ENCODE results near the gene MEF2D.

MEF2D gene

DNA sequence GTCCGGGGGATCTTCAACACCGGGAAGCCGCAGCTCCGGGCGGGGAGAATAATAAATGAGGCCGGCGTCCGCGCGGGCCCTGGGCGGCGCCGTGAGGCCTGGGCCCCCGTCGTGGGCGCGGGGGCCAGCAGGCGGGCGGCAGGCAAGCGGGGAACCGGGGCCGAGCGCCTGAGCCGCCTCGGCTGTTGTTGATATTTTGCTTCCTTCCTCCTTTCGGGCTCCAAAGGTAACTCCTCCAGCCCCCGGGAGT lies at the start of gene MEF2D:
Gene MEF2D (minus strand): TSS at position 233 of the 250 bp plus-strand sequence. CDS start 17,483 bp downstream, outside the sequence.
- DNase-seq = no peak

DNA sequence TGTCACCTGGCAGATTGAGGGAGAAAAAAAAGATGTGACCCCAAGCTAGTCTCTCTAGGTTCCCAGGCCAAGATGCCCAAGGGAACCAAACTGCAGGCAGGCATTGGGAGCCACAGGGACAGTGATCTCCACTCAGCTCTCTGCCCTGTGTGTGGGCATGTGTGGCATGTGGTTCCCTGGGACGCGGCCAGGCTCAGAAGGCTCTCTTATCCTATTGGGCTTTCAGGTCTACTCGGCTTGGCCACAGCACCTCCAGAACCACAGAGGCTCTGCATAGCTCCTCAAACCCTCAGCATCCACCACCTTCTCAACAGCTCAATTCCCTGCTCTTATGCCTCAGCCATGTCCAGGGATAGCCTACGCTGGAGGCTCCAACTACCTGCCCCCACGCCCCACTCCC lies 49.8 kb upstream of the MEF2D start:
- DNase-seq = no peak

DNA sequence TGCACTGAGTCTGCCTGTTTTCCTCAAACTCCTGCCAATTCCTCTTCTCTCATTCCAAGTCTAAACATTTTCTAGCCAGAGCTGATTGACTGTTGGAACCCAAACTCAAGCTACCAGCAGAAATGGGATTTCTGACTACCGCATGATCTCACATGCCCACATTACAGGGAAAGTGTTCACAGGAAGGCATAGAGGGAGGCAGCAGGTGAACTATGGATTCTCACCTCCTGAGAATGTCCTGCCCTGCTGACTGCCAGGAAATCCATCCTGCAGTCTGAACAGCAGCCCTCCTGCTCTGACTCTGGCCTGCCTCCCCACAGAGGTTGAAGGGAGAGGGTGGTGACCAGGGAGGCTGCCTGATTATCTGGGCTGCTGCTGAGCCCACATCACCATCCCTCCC lies 49.3 kb upstream of the MEF2D start:
- DNase-seq = no peak

DNA sequence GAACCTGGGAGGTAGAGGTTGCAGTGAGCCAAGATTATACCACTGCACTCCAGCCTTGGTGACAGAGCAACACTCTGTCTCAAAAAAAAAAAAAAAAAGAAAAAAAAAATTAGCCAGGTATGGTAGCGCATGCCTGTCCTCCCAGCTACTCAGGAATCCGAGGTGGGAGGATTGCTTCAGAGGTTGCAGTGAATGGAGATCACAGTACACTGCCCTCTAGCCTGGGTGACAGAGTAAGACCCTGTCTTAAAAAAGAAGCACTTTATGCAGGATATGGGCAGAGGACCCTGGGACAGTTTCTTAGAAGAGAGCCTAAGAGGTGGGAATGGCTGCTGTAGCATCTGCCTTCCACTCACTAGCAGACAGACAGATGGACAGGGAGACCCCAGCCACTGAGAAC lies 48.8 kb upstream of the MEF2D start:
- no peak for DNase-seq

DNA sequence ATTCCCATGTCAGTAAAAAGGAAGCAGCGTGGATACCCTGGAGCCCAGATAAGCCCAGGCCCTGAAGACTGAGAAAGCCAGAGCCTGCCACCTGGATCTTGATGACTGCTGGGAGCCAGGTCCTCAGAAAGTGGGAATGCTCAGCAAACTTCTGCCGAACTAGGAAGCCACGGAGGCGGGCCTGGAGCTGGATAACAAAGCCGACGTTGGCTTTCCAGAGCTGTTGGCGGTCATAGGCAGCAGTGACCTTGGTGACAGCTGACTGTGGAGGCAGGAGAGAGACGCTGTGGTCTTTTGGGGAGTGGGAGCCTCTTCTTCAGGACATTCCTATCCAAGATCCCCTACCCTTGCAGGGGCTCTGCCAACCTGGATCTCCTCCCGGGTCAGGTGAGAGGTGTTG lies 47.4 kb upstream of the MEF2D start:
- DNase-seq = no peak

DNA sequence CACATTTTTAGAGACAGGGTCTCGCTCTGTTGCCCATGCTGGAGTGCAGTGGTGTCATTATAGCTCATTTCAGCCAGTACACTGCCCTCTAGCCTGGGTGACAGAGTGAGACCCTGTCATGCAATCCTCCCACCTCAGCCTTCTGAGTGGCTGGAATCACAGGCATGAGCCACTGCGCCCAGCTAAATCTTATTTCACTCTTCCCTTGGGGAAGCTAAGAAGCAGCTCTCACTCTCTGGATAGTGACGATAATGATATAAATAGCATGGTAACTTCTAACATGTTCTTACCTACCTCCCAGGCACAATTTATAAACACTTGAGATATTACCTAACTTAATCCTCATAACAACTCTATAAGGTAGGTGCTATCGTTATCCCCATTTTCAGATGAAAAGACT lies 46.9 kb upstream of the MEF2D start:
- DNase-seq = no peak

DNA sequence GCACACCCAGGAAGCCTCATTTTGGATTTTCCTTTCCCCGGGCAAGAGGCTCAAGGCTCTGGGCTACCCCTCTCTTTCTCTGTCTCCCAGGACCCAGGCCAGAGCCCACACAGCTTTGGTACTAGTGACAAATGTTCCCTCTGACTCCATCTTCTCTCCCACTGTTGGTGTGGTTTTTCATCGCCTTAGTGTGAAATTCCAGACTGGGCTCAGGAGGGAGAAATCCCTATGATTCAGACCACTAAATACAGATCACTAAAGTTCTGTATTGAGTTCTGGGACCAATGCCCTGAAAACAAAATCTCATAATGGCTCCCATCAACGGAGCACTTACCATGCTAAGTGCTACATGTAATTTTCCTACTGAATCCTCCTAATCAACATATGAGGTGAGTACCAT lies 45.7 kb upstream of the MEF2D start:
- no peak for DNase-seq

DNA sequence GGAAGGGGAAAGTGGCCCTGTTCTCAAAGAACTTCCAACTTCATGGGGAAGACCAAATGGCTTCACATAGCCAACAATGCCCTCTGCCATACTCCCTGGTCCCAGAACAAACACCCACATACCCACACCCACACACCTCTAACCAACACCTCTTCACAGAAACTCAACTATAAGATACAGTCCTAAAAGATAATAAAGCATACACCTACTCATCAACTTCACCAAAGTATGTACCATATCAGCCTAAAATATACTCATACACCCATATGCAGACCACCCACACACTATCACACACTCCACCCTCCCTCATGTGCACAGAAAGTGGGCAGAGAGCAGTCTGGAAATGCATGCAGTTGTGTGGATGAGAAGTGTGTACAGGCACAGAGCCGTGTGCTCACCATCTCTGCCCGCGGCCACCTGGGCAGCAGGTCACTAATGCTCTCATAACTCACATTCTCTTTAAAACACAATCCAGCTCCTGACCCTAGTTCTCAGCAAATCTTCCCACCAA lies 44.1 kb upstream of the MEF2D start:
- DNase-seq = no peak

DNA sequence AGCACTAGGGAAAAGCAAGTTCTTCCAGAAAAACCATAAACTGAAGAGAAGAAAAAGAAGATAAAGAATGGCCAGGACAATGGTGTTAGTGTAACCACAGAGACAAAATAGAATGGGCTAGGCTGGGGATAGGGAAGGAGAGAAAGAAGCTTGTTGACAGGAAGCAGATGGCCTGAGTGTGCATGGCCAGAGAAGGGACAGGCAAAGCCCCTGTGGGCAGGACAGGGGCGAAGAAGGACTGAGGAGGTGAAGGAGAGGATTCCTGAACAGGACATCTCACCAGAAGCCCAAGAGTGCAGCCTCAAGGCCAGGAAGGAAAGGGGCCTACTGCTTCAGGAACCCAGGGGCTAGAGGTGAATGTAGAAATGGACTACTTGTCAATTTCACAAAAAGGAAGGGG lies 42.5 kb upstream of the MEF2D start:
- DNase-seq = no peak

DNA sequence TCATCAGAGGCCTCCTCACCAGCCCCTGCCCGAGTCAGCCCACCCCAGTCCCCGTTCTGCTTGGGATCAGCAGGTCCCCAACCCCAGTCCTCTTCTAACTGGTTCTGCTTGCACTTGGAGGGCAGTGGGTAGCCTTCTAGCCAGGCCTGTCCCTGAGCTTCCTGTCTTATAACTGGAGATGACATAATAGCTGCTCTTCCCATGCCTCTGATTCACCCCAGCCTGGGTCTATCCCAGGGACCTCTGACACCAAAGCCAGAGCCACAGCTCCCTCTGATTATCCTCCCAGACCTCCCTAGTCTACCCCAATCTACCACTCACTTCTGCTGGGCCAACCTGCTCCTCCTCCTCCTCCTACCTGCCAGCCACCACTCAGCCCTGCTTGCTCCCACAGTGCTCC lies 40.4 kb upstream of the MEF2D start:
- no peak for DNase-seq

DNA sequence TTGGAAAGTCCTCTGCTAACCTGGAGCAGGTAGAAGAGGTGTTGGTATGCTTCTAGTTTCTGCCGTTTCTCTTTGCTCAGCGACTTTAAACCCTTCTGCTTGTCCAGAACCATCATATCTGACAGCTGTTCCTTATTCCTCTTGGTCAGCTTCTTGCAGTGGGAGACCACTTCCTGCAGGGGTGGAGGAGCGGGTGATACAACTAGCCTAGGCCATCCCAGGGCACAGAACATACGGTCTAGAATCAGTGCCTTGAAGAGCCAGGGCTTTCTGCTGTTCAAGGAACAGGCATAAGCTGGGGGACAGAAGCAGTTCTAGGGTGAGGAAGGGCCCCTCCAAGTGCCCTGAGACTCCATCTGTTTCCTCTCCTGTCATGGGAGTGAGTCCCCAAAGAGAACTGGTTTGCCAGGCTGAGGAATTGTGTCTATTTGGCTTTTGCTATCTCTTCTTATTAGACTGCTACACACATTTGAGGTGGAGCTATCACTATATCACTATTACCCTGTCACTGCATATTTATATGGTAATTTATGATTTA lies 39.3 kb upstream of the MEF2D start:
- DNase-seq = no peak

DNA sequence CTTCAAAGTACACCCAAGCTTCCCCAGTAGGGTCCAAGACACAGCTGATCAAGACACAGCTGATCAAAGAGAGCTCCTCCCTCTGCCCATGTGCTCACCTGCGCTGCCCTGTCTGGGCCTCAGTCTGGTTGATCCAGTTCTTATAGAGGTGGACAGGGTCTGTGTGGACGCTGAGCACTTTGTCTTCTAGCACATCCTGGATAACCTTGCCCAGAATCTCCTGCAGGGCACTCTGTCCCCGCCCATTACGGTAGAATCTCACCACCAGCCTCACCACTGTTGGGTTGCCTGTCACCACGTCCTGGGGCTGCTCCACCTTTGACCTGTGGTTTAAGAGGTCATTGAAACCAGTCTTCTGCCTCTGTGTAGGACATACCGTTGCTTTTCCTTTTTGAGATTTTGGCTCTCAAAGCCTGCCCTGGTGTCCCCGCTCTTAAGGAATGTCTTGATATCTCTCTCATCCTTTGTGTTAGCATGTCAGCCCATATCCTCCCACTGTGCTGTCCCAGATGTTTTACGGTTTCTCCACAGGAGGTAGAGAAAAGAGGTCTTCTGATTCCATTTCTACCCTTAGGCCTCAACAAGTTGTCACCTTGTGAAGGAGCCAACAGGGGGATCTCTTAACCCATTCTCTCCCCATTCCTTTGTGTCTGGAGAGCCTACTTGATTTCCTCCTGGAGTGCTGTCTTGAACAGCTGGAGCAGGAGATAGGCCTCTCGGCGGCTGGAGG lies 38.3 kb upstream of the MEF2D start:
- no peak for DNase-seq

DNA sequence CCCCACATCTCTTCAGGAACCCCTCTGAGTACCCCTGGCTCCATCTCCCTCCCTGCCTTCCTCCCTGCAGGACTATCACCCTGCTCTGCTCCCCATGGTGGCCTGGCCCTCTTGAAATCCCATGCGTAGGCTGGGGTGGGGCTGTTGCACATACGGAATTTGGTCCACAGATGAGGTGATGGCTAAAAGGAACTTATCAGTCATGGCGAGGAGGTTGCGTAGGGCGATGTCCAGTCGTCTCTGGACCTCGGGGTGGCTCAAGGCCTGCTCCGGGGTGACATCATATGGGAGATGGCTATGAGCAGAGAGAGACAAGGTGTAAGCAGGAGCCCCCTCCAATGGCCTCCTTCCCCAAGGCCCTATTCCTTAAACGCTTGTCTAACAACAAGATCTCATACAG lies 36.5 kb upstream of the MEF2D start:
- DNase-seq = no peak

DNA sequence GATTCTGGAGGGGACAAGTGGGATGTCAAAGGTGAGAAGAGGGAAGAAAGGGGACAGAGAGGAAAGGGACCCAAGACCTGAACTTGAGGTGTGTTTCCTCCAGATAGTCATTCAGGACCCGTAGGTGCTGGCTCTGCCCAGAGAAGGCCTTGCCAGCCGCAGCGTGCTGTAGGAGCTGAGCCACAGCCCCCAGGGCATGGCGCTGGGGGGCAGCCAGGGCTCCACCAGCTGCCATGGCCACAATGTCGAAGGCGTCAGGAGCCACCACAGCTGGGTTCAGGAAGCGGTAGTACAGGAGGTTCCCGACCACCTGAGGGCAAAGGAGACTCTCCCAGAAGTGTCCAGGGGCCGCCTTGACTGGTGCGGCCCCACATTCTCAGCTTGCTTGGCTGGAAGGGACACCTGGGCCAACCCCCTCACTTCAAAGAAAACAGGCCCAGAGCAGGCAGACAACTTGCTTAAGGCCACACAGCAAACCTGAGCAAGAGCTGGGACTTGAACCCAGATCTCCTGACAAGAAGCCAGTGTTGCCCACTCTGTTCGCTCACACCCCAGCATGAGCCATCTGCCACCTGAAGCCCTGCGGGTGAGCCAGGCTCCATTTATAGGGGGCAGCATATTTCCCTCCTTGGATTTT lies 34.0 kb upstream of the MEF2D start:
- no peak for DNase-seq

DNA sequence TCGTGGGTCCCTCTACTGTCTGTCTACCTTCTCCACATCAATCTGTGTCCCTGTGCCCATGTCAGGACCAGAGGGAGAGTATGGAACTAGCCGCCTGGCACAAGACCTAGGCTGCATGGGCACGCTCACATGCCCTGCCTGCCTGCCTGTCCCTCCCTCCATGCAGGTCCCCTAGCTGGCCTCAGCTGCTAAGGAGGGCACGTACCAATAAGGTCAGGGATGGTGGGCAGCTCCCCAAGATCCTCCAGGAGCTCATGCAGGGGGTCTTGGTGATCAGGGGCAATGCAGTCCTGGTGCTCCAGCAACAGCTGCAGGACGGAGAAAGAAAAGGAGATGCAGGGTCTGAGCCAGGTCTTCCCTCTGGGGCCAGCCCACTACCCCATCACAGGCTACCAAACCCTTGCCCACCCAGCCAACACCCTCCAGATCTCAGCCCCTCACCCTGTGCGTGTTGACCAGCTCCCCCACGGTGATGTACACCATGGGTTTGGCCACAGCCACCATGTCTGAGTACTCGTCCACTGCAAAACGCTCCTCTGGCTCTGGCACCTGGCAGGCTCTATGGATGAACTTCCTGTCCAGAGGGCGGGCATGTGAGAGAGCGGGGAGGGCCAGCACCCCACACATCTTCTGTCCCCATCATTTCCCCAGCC lies 33.1 kb upstream of the MEF2D start:
- no peak for DNase-seq

DNA sequence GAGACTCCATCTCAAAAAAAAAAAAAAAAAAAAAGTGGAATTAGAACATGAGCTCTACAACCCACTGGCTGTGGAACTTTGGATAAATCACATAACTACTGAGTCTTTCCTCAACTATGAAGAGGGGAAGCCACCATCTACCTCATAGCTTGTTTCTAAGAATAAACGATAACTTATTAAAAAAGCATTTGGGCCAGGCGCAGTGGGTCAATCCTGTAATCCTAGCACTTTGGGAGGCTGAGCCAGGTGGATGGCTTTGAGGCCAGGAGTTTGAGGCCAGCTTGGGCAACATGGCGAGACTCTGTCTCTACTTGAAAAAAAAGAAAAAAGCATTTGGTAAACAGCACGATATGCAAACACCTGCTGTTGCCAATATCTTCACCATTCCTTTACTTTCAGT lies 31.8 kb upstream of the MEF2D start:
- DNase-seq = no peak

DNA sequence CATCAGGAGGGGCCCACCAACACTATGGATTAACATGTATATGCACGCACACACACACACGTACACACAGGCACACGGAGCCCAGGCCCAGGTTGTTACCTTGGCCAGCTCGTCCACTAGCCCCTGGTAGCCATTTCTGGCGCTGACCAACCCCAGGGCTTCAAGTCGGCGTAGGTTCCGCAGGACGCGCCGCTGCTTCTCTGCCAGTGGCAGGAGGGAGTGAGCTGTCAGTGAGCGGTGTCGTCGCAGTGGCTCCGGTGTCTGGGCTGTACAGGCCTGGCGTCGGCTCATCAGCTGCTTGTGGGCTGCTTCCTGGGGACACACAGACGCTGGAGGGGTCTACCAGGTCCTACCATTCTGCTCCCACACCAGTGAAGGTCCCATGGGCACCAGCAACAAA lies 29.4 kb upstream of the MEF2D start:
- DNase-seq = no peak

DNA sequence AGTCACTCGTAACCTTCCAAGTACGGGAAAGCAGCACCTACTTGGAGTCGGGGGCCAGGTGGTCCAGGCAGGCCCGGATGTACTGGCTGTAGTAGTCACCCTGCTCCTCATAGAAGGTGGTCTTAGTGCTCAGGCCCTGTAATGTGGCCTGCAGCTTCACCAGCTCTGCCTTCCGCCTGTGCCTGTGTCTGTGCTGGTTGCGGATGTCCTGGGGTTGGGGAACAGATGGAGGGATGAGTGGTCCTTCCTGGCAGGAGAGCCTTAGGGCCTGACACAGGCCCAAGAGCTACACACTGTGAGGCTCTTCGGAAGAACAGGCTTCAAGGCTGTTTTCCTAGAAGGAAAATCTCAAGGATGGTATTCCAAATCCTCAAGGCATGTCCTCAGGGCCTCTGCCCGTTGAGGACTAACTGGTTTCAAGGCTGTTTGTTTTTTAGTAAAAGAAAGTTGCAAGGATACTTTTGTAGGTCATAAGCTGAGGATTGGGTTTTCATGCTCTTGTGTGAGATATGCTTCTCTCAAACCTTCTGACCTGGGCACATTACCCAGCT lies 28.4 kb upstream of the MEF2D start:
- DNase-seq = no peak

DNA sequence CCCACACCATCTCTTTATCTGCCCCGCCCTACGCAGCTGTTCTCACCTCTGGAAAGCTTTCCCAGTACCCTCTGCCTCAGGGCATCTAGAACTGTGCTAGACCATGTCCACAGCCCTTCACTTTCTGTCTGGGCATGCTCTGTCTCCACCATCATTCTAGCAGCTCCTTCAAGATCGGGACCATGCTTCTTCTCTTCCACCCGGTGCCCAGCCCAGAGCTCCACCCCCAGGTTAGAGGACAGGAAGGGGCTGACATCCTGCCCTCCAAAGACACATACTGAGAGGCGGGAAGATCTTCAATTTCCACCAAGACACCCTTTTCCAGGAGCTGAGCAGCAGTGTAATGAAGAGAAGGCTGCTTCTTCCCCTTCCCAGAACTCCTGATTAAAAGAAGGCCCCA lies 27.7 kb upstream of the MEF2D start:
- DNase-seq = no peak

DNA sequence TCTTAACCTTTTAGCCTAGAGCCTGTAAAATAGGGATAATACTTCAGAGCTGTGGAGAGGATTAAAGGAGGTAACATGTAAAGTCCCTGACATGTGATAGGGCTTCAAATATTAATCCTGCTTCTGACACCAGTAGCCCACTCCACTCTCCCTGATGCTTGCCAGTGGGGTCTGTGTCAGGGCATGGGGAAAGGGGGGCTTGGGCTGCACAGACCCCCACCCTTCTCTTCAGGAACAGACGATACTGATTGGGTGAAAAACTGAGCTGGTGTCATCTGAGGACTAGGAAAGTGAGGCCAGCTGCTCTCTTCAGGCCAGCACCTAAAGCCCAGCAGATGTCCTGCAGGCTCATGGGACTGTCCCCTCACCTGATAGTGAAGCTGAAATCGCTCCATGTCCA lies 27.0 kb upstream of the MEF2D start:
- DNase-seq = no peak

DNA sequence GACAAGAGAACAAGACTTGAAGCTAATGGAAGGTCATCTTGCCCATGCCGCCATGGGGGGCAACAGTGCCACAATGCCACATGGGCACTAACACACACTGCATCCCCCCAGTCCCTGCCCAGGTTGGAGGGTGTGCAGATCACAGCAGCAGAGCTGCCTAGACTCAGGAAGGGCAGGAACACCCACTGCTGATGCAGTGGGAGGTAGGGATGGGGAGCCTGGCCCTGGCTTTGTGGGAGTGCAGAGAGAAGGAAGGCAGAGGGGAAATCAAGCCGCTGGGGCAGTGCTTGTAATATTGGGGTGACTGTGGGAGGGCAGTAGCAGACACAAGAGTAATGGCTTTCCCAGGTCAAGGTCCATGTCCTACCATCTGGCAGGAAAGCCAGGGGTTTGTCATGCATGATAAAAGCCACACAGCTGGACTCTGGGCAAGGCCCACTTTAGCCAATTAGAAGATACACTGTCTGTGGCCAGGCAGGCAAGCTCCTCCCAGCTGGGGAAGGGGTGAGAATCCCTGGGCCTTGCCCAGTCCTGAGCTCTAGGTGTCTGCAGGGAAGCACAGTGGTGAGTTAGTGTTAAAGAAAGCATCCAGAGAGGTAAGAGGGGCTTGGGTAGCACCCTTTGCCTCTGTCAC lies 25.4 kb upstream of the MEF2D start:
- DNase-seq = no peak

DNA sequence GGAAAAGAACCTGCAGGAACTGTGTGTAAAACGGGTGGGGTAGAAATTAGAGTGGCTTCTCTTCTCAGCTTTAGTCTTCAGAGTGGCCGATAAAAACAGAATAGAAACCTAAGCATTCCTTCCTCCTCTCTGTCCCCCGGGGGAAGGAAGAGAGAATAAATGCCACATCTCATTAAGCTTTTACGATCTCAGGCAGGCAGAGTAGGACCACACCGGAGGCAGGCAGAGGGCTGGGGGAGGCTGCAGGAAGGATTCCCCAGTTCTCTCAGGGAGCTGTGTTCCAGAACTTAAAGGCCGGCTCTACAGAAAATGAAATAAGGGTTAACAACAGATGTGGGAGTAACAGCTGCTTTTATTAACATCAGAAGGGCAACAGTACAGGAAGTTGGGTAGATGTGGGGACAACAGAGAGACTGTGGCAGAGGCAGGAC lies 24.5 kb upstream of the MEF2D start:
- DNase-seq = no peak

DNA sequence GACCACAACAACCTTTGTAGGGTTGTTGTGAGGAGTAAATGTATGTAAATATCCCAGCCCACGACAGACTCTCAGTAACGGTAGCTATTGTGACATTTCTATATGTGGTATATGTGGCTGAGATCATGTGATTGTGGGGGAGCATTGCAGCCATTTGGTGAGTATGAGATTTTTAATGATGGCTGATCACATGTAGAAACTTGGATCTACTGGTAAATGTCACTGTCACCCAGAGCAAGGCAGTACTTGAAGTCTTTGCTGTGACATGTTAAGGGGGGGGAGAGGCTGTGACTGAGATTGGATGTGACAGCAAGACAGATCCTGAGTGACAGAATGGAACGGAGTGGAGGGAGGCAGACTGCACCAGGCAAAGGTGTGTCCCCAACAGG lies 23.9 kb upstream of the MEF2D start:
- DNase-seq = peak; percentile 52 to 65
